Endothelial cell (in vitro differentiated cells): ENCODE measurements around the gene KIF21A. TPM values are rescaled to one million over a fixed set of nuclear protein-coding genes. Genes with fewer than 3 reads are reported as not detected.

Experiments used
- DNase-seq: peaks from one replicate; pipeline ENCODE4 v3.0.0; 2021; ENCODE audit warnings: low spot score
- H3K27ac Mint-ChIP-seq: one replicate; pipeline ENCODE4 v1.8.0; 2021; ENCODE audit warnings: mixed read lengths, inconsistent platforms; ENCODE audit not compliant: unreplicated experiment
- H3K27me3 Mint-ChIP-seq: one replicate; pipeline ENCODE4 v1.8.0; 2021; ENCODE audit warnings: mild to moderate bottlenecking, moderate library complexity, mixed read lengths, inconsistent platforms; ENCODE audit not compliant: unreplicated experiment
- H3K36me3 Mint-ChIP-seq: one replicate; pipeline ENCODE4 v1.8.0; 2021; ENCODE audit warnings: mild to moderate bottlenecking, low read depth, mixed read lengths, inconsistent platforms; ENCODE audit not compliant: unreplicated experiment
- H3K4me1 Mint-ChIP-seq: one replicate; pipeline ENCODE4 v1.8.0; 2021; ENCODE audit warnings: mild to moderate bottlenecking, mixed read lengths, inconsistent platforms; ENCODE audit not compliant: unreplicated experiment
- H3K4me3 Mint-ChIP-seq: one replicate; pipeline ENCODE4 v1.8.0; 2021; ENCODE audit warnings: mild to moderate bottlenecking, mixed read lengths, inconsistent platforms; ENCODE audit not compliant: unreplicated experiment
- H3K9me3 Mint-ChIP-seq: one replicate; pipeline ENCODE4 v1.8.0; 2021; ENCODE audit warnings: mixed read lengths, inconsistent platforms; ENCODE audit not compliant: unreplicated experiment
- total RNA-seq: library from RNA; stranded (reverse); fragmentation: NEBNext Ultra II Directional; extraction: Animal tissue kit (Norgen Biotek cat#: 25700); gene quantifications from one replicate; pipeline ENCODE4 v1.2.1, GENCODE V29; 2021; ENCODE audit not compliant: unreplicated experiment
- TF ChIP-seq, protein P1 (sequence below): fragments of 200-600 bp; sonication (generic); IDR thresholded peaks from one replicate; pipeline ENCODE4 v1.5.0; 2021; ENCODE audit warnings: antibody characterized with exemption; ENCODE audit not compliant: unreplicated experiment

Gene KIF21A
- total RNA-seq, 1 donor from 2014 or later = 2.9 TPM

- TF ChIP-seq, protein P1, sequence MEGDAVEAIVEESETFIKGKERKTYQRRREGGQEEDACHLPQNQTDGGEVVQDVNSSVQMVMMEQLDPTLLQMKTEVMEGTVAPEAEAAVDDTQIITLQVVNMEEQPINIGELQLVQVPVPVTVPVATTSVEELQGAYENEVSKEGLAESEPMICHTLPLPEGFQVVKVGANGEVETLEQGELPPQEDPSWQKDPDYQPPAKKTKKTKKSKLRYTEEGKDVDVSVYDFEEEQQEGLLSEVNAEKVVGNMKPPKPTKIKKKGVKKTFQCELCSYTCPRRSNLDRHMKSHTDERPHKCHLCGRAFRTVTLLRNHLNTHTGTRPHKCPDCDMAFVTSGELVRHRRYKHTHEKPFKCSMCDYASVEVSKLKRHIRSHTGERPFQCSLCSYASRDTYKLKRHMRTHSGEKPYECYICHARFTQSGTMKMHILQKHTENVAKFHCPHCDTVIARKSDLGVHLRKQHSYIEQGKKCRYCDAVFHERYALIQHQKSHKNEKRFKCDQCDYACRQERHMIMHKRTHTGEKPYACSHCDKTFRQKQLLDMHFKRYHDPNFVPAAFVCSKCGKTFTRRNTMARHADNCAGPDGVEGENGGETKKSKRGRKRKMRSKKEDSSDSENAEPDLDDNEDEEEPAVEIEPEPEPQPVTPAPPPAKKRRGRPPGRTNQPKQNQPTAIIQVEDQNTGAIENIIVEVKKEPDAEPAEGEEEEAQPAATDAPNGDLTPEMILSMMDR = no peak
- Mint-ChIP-seq H3K4me3 (no peak overlapping the region), H3K9me3 (no peaks in the 10 kb centered on the region), H3K36me3 (no peaks in the 10 kb centered on the region), H3K4me1 (no peaks in the 10 kb centered on the region), H3K27ac (no peak overlapping the region), H3K27me3 (no peaks in the 10 kb centered on the region)
- DNase-seq = no peak
Observed at GRCh38 chr12:39364196-39364595, 78.7 kb downstream of the KIF21A start.

- no peaks in the 10 kb centered on the region for H3K36me3 Mint-ChIP-seq
- H3K9me3 Mint-ChIP-seq = no peaks in the 10 kb centered on the region
- no peak overlapping the region for H3K4me3 Mint-ChIP-seq
- no peak for DNase-seq
- TF ChIP-seq, protein P1 = no peak
- H3K27ac Mint-ChIP-seq = no peak overlapping the region
- H3K27me3 Mint-ChIP-seq = no peaks in the 10 kb centered on the region
- no peaks in the 10 kb centered on the region for H3K4me1 Mint-ChIP-seq
Observed at GRCh38 chr12:39359645-39360044, 83.3 kb downstream of the KIF21A start.

- TF ChIP-seq, protein P1 = no peak
- Mint-ChIP-seq H3K4me1 (no peaks in the 10 kb centered on the region), H3K36me3 (no peaks in the 10 kb centered on the region), H3K27ac (no peak overlapping the region), H3K9me3 (no peaks in the 10 kb centered on the region), H3K4me3 (no peak overlapping the region), H3K27me3 (no peaks in the 10 kb centered on the region)
- DNase-seq = no peak
Observed at GRCh38 chr12:39357041-39357440, 85.9 kb downstream of the KIF21A start.

GRCh38 chr12:39355841-39356240, 87.1 kb downstream of the KIF21A start:
- Mint-ChIP-seq H3K36me3 (no peaks in the 10 kb centered on the region), H3K9me3 (no peaks in the 10 kb centered on the region), H3K27ac (no peak overlapping the region), H3K4me1 (no peaks in the 10 kb centered on the region), H3K27me3 (no peaks in the 10 kb centered on the region), H3K4me3 (no peak overlapping the region)
- TF ChIP-seq, protein P1 = no peak
- DNase-seq = no peak

DNA sequence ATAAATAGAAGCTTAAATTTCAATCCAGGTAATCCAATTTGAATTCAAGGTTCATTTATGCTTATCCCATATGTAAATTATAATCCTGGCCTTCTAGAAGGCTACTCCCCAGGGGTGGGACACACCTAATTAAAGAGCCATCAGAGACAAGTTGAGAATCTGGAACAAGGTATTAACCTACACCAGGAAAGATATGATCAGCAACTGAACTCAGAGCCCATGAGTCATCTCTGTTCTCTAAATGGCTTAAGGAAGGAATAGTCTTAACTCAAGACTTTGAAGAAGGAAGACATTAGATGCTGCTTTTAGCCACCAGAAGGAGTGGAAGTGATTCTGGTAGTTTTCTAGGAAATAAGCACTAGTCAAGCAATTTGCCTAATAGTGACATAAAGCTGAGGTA, 88.0 kb downstream of the KIF21A start:
- Mint-ChIP-seq H3K27ac (no peak overlapping the region), H3K9me3 (no peaks in the 10 kb centered on the region), H3K4me1 (no peaks in the 10 kb centered on the region), H3K4me3 (no peak overlapping the region), H3K27me3 (no peaks in the 10 kb centered on the region), H3K36me3 (no peaks in the 10 kb centered on the region)
- TF ChIP-seq, protein P1 = no peak
- no peak for DNase-seq
